OCI-LY1 (cell line): ENCODE results near the gene C4BPB.

Source experiments
- CTCF ChIP-seq: fragments of 200-600 bp; sonication (generic), shearing (Covaris generic); IDR thresholded peaks from 2 replicates; pipeline ENCODE4 v1.5.1; 2017; ENCODE audit warnings: mild to moderate bottlenecking, antibody characterized with exemption, low read length, moderate library complexity, mixed read lengths
- EZH2 ChIP-seq: fragments of 200-600 bp; sonication (generic), shearing (Covaris generic); IDR thresholded peaks from 2 replicates; pipeline ENCODE4 v1.8.0; 2017; ENCODE audit warnings: borderline replicate concordance, mixed run types, mild to moderate bottlenecking, antibody characterized with exemption, low read length, moderate library complexity, mixed read lengths

- TF ChIP-seq CTCF (no peak), EZH2 (no peak)
Measured at GRCh38 chr1:207081088-207081487, 7.6 kb upstream of the C4BPB start.
